GM12878 (cell line): ENCODE results near the gene PLAC8.

ENCODE experiments used
- CBFB ChIP-seq: IDR thresholded peaks from 2 replicates; pipeline ENCODE4 v1.6.1; 2016; ENCODE audit warnings: antibody characterized with exemption, low read depth
- CREB1 ChIP-seq: IDR thresholded peaks from 2 replicates; pipeline ENCODE4 v1.6.1; 2012; ENCODE audit warnings: low read depth, mild to moderate bottlenecking, inconsistent platforms
- ETV6 ChIP-seq, 2 experiments: fragments of 450-650 bp in 1 of 2; IDR thresholded peaks in 1 of 2; conservative IDR thresholded peaks in 1 of 2; 2 replicates each; pipeline ENCODE4 v1.6.1; 2014; ENCODE audit warnings: antibody characterized with exemption in 1 of 2, borderline replicate concordance in 1 of 2, low read depth in 1 of 2, mild to moderate bottlenecking in 1 of 2, moderate library complexity in 1 of 2
- EZH2 ChIP-seq: IDR thresholded peaks from 2 replicates; pipeline ENCODE4 v1.6.1; 2012; ENCODE audit warnings: low read depth, mild to moderate bottlenecking, control low read depth, inconsistent platforms, low read length, borderline replicate concordance; ENCODE audit not compliant: control insufficient read depth
- GABPA ChIP-seq: IDR thresholded peaks from 2 replicates; pipeline ENCODE4 v1.6.1; 2014; ENCODE audit warnings: antibody characterized with exemption, low read depth, mild to moderate bottlenecking, inconsistent platforms
- MYC ChIP-seq: IDR thresholded peaks from 2 replicates; pipeline ENCODE4 v1.6.1; 2011; ENCODE audit warnings: mild to moderate bottlenecking, low read length, moderate library complexity, inconsistent platforms; ENCODE audit not compliant: insufficient read depth, insufficient replicate concordance, insufficient read length, severe bottlenecking
- POLR2A ChIP-seq: IDR thresholded peaks from 2 replicates; pipeline ENCODE4 v1.6.1; 2011; ENCODE audit warnings: low read depth, mild to moderate bottlenecking, low read length
- RAD21 ChIP-seq: IDR thresholded peaks from 2 replicates; pipeline ENCODE4 v1.6.1; 2011; ENCODE audit warnings: mild to moderate bottlenecking, low read depth, low read length, moderate library complexity; ENCODE audit not compliant: insufficient read depth
- SIN3A ChIP-seq: IDR thresholded peaks from 2 replicates; pipeline ENCODE4 v1.6.1; 2012; ENCODE audit warnings: low read depth, low read length, improper control_type of control experiment
- TCF12 ChIP-seq: IDR thresholded peaks from 2 replicates; pipeline ENCODE4 v1.6.1; 2011; ENCODE audit warnings: low read depth, mild to moderate bottlenecking, low read length
- TF ChIP-seq, protein P1 (sequence below), 3 experiments: IDR thresholded peaks in 2 of 3; conservative IDR thresholded peaks in 1 of 3; 2 replicates each; pipeline ENCODE4 v1.5.1; 2011; ENCODE audit warnings: low read depth in 3 of 3, low read length in 3 of 3, mild to moderate bottlenecking in 3 of 3, control low read depth in 2 of 3, moderate library complexity in 2 of 3, inconsistent platforms in 1 of 3, mixed read lengths in 1 of 3; ENCODE audit not compliant: control insufficient read depth in 2 of 3, insufficient read depth in 1 of 3; ENCODE audit errors: extremely low read depth in 1 of 3

DNA sequence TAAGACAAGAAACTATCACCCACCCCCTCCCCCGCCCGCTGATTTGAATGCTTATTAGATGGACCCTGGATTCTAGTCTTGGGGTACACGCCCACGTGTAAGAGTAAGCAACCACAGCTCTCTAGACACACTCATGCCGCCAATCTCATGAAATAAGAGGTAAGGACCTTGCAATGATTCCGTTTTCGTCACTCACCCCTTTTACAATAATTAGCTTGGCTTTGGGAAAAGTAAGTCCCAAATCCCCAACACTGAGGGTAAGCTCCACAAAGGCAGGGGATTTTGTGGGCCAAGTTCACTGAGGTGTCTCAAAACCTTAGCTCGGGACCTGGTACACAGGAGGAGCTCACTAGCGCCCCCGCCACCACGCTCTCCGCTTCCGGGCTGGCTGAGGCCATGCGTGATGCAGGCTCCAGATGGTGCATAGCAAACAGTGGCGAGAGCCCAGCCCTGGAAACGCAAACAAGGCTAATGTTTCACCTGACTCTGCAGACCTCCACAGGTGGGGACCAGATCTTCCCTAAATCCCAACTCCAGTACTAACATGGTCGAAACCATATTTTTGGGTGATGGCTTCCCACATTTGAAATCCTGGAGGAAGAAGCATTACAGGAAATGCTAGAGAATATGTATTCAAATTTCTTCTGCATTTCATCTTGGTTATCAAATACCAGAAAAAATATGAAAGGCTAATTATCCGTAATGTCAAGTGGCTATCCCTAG, 4.1 kb downstream of the PLAC8 start:
- TF ChIP-seq POLR2A (peak; percentile 67), CBFB (no peak), CREB1 (peak; percentile 67), SIN3A (0 out of 2 replicates have a peak, but pooled peaks have one; percentile 82), RAD21 (peak; percentile 46), MYC (peak; percentile 87), TCF12 (peak; percentile 89), EZH2 (no peak), GABPA (0 out of 2 replicates have a peak, but pooled peaks have one; percentile 41), ETV6 (conservative IDR thresholded peaks at IDR 0.05 in 1 of 2, IDR thresholded peaks at IDR 0.05 in 1 of 2; ENCODE audit: borderline replicate concordance in 1 of 2, low read depth in 1 of 2) (peak in 1 of 2 experiments; percentile 84; a peak in 2 of 4 replicates)
- TF ChIP-seq, protein P1, sequence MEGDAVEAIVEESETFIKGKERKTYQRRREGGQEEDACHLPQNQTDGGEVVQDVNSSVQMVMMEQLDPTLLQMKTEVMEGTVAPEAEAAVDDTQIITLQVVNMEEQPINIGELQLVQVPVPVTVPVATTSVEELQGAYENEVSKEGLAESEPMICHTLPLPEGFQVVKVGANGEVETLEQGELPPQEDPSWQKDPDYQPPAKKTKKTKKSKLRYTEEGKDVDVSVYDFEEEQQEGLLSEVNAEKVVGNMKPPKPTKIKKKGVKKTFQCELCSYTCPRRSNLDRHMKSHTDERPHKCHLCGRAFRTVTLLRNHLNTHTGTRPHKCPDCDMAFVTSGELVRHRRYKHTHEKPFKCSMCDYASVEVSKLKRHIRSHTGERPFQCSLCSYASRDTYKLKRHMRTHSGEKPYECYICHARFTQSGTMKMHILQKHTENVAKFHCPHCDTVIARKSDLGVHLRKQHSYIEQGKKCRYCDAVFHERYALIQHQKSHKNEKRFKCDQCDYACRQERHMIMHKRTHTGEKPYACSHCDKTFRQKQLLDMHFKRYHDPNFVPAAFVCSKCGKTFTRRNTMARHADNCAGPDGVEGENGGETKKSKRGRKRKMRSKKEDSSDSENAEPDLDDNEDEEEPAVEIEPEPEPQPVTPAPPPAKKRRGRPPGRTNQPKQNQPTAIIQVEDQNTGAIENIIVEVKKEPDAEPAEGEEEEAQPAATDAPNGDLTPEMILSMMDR (IDR thresholded peaks at IDR 0.05 in 2 of 3, conservative IDR thresholded peaks at IDR 0.05 in 1 of 3; ENCODE audit: control insufficient read depth in 2 of 3, extremely low read depth in 1 of 3, insufficient read depth in 1 of 3, low read depth in 3 of 3, low read length in 3 of 3), result peak; percentile 80 to 94 (median 89); a peak in 5 of 6 replicates
